ENCODE results near the gene IFI35.
"Not testable (repeated sequence)": the region's sequence is repeated elsewhere in the genome, so short reads cannot be mapped to it uniquely, and the experiment has no call there.

GRCh38 chr17:43000894-43001293 lies 5.7 kb upstream of the IFI35 start:
- TF ChIP-seq, protein P1, sequence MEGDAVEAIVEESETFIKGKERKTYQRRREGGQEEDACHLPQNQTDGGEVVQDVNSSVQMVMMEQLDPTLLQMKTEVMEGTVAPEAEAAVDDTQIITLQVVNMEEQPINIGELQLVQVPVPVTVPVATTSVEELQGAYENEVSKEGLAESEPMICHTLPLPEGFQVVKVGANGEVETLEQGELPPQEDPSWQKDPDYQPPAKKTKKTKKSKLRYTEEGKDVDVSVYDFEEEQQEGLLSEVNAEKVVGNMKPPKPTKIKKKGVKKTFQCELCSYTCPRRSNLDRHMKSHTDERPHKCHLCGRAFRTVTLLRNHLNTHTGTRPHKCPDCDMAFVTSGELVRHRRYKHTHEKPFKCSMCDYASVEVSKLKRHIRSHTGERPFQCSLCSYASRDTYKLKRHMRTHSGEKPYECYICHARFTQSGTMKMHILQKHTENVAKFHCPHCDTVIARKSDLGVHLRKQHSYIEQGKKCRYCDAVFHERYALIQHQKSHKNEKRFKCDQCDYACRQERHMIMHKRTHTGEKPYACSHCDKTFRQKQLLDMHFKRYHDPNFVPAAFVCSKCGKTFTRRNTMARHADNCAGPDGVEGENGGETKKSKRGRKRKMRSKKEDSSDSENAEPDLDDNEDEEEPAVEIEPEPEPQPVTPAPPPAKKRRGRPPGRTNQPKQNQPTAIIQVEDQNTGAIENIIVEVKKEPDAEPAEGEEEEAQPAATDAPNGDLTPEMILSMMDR (IDR thresholded peaks at IDR 0.05), result not testable (repeated sequence)
- not testable (repeated sequence) for TF ChIP-seq POLR2A (IDR thresholded peaks at IDR 0.05)
